A549 (cell line): ENCODE measurements around the gene SERPINB12.

Experiments
- BHLHE40 ChIP-seq: IDR thresholded peaks from 2 replicates; pipeline ENCODE4 v1.6.1; 2012; ENCODE audit warnings: low read depth, low read length, inconsistent platforms
- EHF ChIP-seq: fragments of 250-450 bp; sonication (Bioruptor Pico); IDR thresholded peaks from 2 replicates; pipeline ENCODE4 v1.5.0; 2020; ENCODE audit warnings: mild to moderate bottlenecking
- EP300 ChIP-seq, 2 experiments: fragments of >200 bp; sonication (Bioruptor Twin); formaldehyde crosslinking; IDR thresholded peaks; 2 replicates in 1 of 2; 3 replicates in 1 of 2; pipeline ENCODE4 v1.6.1; 2016 to 2017
- FOXS1 ChIP-seq: fragments of 250-450 bp; sonication (Bioruptor Pico); IDR thresholded peaks from 2 replicates; pipeline ENCODE4 v1.5.0; 2020; ENCODE audit warnings: mild to moderate bottlenecking, moderate library complexity
- JUN ChIP-seq, 2 experiments: fragments of >200 bp; sonication (Bioruptor Twin); formaldehyde crosslinking; IDR thresholded peaks; 2 replicates in 1 of 2; 3 replicates in 1 of 2; pipeline ENCODE4 v1.6.1; 2016 to 2017
- JUNB ChIP-seq: fragments of >200 bp; sonication (Bioruptor Twin); formaldehyde crosslinking; IDR thresholded peaks from 2 replicates; pipeline ENCODE4 v1.6.1; 2016
- POLR2A ChIP-seq: IDR thresholded peaks from 2 replicates; pipeline ENCODE4 v1.6.1; 2012; ENCODE audit warnings: mild to moderate bottlenecking, low read length
- RARB ChIP-seq: fragments of 250-450 bp; sonication (Bioruptor Pico); IDR thresholded peaks from 2 replicates; pipeline ENCODE4 v1.8.0; 2021; ENCODE audit warnings: mild to moderate bottlenecking, moderate library complexity
- TF ChIP-seq, protein P1 (sequence below): IDR thresholded peaks from 2 replicates; pipeline ENCODE4 v1.6.1; 2012
- TF ChIP-seq, protein P2 (sequence below): fragments of >200 bp; sonication (Bioruptor Twin); formaldehyde crosslinking; IDR thresholded peaks from 3 replicates; pipeline ENCODE4 v1.5.1; 2016
- TF ChIP-seq, protein P3 (sequence below): fragments of 450-650 bp; IDR thresholded peaks from 2 replicates; pipeline ENCODE4 v1.6.1; 2014; ENCODE audit warnings: antibody characterized with exemption
- TF ChIP-seq, protein P4 (sequence below): IDR thresholded peaks from 2 replicates; pipeline ENCODE4 v1.6.1; 2012; ENCODE audit warnings: low read depth, borderline replicate concordance

DNA sequence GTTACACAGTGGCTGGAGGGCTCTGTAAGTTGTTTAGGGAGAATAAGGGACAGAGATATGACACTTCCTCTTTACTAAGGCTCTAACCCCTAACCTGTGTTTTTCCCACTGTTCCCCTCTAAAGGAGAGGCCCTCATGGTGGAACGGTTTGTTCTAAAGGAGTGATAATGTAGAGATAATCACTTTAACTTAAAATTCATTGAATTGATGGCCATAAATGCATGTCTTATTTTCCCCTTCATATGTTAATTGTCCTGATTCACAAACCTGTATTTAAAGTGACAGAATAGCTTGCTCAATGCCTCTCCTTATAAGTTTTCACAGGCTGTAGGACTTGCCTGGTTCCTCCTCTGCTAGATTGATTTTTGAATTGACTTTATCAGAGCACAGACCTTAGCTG lies at the start of gene SERPINB12:
- TF ChIP-seq EHF (CRISPR knock-in tag) (no peak), JUNB (no peak), EP300 (IDR thresholded peaks at IDR 0.05) (no peak), JUN (IDR thresholded peaks at IDR 0.05) (no peak), RARB (no peak), FOXS1 (CRISPR knock-in tag) (no peak), POLR2A (no peak), BHLHE40 (no peak)
- TF ChIP-seq, protein P1, sequence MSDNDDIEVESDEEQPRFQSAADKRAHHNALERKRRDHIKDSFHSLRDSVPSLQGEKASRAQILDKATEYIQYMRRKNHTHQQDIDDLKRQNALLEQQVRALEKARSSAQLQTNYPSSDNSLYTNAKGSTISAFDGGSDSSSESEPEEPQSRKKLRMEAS = no peak
- TF ChIP-seq, protein P2, sequence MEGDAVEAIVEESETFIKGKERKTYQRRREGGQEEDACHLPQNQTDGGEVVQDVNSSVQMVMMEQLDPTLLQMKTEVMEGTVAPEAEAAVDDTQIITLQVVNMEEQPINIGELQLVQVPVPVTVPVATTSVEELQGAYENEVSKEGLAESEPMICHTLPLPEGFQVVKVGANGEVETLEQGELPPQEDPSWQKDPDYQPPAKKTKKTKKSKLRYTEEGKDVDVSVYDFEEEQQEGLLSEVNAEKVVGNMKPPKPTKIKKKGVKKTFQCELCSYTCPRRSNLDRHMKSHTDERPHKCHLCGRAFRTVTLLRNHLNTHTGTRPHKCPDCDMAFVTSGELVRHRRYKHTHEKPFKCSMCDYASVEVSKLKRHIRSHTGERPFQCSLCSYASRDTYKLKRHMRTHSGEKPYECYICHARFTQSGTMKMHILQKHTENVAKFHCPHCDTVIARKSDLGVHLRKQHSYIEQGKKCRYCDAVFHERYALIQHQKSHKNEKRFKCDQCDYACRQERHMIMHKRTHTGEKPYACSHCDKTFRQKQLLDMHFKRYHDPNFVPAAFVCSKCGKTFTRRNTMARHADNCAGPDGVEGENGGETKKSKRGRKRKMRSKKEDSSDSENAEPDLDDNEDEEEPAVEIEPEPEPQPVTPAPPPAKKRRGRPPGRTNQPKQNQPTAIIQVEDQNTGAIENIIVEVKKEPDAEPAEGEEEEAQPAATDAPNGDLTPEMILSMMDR = no peak
- TF ChIP-seq, protein P3, sequence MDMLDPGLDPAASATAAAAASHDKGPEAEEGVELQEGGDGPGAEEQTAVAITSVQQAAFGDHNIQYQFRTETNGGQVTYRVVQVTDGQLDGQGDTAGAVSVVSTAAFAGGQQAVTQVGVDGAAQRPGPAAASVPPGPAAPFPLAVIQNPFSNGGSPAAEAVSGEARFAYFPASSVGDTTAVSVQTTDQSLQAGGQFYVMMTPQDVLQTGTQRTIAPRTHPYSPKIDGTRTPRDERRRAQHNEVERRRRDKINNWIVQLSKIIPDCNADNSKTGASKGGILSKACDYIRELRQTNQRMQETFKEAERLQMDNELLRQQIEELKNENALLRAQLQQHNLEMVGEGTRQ = no peak
- TF ChIP-seq, protein P4, sequence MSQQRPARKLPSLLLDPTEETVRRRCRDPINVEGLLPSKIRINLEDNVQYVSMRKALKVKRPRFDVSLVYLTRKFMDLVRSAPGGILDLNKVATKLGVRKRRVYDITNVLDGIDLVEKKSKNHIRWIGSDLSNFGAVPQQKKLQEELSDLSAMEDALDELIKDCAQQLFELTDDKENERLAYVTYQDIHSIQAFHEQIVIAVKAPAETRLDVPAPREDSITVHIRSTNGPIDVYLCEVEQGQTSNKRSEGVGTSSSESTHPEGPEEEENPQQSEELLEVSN = no peak
